GM19043 (cell line): ENCODE data around the gene URM1.

Experiments used
- ATAC-seq: cut with Tn5 transposase; IDR thresholded peaks from one replicate; pipeline ENCODE4 v1.9.1; 2021; ENCODE audit warnings: low read depth; ENCODE audit not compliant: unreplicated experiment

The URM1 gene

DNA sequence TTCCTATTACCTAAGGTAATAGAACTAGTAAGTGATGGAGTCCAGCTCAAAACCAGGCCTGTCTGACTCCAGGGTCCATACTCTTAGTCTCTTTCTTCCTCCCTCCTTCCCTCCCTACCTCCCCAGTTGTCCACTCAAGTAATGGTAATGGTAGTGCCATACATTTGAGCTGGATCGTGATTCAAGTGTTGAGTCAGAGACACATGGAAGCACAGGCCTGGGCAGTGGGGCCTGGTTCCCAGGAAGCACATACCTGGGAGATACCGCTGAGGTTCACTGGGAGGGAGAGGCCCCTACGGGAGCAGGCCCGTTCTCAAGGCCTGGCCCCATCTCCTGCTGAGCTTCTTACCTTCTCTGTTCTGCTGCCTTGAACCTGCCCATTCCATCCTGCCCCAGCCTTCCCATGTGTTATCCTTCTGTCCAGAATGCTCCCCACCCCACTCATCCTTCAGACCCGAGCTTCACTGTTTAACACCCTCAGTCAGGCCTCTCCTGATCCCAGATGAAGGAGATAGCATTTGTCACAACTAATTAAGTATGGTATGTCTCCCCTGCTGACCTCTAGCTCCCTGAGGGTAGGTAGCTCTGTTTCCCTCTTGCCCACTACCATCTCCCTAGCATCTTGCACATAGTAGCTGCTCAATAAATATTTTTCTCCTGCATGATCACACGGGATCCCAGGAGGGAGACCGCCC is 13.8 kb downstream of the URM1 start:
- no peak for ATAC-seq

DNA sequence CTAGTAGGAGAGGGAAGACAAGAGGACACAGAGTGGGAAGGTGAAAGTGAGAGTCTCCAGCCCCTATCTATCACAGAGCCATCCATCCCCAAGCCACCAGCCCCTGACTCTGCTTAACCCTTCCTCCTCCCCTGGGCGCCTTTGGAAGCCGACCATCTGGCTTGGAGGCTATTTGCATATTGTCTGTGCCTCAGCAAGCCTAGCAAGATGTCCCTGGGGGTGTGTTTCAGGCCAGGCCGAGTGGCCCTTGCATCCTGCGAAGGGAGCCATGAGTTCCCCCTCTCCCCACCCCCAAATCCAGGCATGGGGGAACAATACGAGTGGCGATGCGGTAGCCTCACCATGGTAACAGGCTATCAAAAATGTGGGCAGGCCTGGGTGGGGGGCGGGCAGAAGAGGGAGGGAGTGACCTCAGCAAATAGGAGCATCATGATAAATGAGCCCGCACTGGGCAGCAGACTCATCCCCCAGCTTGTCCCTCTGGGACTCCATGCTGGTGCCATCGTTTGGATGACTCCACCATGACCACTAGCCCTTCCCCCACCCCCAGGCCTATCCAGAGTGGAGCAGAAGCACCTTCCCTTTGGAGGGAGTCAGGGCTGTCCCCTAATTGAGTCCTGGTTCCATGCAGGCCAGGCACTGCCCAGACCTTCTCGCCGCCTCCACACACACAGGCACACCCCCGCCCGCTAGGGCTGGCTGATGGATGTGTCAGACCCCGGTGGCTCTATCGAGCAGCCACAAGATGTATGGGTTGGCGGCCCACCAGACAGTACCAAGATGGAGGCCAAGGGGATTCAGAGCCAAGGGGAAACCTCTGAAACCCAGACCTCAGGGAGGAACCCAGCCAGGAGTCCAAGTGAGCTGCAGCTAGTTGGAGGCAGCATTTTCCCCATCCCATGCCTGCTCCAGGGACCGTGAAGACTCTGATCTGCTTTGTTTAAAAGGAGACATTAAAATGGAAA is 14.6 kb downstream of the URM1 start:
- ATAC-seq = no peak

DNA sequence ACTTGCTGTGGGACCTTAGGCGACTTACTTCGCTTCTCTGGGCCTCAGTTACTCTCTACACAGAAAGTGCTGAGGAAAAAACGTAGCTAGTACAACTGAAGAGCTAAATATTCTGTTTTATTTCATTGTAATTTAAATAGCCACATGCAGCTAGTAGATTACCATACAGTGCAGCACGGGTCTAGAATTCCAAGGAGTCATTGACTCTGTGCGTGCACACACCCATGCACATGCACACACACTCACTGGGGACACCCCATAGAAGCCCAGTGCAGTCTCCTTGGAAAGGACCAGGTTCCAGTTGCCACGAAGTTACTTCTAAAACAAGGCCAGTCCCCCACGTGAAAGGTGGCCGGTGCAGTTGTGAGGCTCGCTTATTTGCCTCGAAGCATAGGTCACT is 17.0 kb downstream of the URM1 start:
- no peak for ATAC-seq

DNA sequence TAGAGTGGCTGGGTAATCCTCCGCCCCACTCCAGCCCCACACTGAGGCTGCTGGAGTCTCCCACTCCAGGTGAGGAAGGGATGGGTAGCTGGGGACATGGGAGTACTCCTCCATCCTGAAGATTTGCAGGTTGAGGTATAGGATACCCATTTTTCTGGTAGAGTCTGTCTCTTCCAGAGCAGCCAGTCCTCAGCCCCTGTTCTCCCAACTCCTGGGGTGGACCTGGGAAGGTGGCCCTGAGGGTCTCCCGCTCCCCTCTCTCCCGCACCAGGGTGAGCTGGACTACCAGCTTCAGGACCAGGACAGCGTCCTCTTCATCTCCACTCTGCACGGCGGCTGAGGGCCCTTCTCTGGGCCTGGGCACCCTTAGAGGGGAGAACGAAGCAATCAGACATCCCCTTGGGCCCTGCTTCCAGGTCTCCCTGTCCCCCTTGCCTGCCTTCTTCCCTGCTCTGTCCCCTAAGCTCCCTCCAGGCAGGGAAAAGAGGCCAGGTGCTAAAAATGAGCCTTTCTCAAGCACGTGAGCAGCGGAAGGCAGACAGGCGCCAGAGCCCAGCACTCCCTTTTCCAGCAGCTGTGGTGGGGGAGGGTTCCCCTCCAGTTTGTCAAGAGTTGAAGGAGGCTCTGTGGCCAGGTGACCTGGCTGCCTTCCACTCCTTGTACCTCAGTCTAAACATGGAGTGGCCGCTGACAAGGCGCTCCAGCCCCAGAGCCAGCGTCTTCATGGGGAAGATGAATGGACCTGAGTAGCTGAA is 18.4 kb downstream of the URM1 start:
- no peak for ATAC-seq

DNA sequence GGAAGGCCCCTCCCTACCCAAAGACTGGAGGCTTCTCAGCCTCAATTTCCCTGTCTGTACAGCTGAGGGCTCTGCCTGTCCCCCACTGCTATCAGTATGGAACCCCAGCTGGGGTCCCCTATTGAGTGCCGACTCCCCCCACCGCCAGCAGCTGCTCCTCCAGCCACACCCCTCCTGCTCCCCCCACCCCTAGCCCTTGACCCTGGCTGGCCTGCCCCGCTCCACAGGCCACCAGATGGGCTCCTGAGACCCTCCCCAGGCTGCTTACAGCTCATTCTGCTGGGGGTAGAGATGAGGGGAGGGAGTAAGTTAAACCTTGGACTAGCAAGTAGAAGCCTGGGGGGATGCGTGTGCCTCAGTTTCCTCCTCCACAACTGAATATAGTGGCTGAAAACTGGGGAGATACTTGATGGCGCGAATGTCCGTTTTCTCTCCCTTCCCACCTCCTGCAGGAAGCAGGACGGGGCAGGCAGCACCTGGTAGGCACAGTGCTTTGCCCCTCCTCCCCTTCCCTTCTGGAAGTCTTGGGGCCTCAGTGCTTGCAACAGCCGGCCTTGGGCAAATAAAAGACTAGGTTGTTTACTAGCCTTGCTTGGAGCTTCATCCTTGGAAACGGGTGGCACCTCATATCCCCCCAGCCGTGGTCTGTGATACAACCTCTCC is 19.1 kb downstream of the URM1 start:
- ATAC-seq = no peak

DNA sequence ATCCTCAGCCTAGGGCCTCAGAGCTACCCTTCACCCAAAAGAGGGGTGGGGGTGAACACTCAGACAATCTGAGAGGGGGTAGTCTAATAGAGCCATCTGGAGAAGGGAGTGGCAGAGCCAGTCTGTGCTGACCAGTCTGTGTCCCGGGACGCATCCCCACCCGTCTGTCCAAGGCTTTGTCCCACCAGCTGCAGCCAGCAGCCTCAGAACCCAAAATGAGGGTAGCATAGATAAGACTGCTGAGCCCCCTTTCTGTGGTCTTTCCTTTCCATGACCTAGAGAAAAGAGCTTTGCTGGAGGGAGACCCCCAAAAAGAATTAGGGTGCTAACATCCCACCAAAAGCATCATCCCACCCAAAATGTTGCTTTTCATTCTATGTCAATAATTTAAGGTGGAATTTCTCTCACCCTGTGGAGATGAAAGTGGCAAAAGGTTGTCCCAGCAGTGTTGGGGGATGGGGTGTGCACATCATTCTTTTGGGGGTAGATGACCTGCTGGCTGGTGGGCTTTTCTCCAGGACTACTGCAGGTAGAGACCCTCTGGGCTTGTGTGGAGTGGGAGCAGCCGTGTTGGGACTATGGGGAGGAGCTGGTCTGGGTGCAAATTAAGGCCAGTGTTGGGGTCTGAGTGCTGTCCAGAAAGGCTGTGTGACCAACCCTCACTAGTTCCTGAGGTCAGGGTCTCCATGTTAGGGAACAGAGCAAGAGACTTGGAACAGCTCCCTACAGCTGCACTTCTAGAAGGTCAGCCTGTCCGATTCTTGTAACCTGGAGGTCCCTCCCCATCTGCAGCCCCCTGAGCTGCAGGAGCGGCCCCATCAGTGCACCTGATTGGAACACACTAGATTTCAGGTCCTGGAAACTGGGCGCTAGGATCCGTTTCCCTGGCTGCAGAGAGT is 19.9 kb downstream of the URM1 start:
- ATAC-seq = no peak

DNA sequence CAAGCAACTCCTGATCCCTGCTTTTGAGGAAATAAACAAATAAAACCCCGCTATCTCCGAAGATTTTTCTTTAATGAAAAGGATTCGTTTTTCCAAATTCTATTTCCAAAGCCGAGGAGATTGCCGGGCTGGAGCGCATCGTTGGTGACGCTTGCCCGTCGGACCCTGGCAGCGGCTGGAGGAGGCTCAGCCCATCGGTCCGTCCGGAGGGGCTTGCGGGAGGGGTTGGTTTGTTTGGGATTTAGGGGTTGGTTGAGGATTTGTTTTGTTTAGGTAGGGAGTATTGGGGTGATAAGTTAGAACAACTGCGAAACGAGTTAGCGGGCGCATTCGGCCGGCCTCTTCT is 20.8 kb downstream of the URM1 start:
- ATAC-seq = no peak

DNA sequence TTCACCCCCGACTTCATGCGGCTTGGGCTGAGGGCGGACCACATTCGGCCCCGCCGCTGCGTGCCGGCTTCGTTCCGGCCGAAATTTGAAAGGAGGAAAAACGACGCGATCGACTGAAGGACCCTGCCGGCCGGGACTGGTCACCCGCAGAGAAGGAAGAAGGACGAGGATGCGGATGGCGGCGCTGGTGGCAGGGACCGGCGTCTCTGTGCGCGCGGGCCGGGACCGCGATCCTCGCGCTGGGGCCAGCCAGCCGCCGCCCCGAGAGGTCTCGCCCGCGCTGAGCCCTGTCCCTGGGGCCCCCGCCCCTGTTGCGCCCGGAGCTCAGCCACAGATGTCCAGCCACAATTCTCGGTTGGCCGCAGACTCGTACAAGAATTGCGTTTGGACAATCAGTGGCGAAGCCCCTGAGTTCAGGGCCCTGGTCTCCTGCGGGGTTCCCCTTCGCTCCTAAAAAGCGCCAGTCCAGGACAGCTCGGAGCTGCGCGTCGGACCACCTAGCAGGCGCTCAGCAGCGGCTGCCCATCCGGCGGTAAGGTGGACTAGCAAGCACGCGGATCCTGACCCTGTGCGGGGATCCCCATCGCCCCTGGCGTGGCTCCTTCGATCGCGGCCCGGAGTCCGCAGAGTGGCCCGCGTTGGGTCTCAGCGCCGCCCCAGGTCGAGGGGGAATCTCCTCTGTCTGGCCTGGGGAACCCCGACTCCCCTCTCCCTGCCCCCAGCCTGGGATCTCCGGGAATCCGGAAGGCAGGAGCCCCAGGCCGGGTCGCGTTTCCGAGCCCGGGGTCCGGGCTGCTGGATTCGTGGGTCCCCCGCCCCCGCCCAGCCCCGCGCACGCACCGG is 21.3 kb downstream of the URM1 start:
- no peak for ATAC-seq

DNA sequence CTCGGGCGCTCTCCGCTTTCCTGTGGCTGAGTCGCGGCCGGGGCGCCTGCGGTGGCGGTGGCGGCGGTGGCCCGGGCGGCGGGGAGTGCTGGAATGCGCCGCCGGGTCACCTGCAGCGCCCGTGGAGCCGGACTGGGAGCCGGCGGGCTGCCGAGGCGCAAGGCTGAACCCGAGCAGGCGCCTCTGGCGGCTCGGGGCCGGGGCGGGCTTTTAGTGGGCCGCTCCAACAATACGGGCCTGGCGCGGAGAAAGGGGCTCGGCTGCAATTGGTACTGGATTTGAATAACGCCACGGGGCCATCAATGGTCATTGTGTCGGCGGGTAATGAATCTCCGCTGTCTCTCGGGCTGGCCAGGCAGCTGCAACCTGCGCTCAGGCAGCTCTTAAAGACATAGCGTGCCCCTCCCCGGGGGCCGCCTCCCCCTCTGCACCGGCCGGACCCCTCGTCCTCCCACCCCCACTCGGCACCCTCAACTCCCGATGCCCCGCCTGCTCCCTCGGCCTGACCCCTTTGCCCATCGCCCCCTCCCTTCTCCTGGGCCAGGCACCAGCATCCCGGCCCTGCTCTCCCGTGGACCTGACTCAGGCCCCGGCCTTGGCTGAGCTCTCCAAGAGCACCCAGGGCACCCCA is 22.1 kb downstream of the URM1 start:
- no peak for ATAC-seq

DNA sequence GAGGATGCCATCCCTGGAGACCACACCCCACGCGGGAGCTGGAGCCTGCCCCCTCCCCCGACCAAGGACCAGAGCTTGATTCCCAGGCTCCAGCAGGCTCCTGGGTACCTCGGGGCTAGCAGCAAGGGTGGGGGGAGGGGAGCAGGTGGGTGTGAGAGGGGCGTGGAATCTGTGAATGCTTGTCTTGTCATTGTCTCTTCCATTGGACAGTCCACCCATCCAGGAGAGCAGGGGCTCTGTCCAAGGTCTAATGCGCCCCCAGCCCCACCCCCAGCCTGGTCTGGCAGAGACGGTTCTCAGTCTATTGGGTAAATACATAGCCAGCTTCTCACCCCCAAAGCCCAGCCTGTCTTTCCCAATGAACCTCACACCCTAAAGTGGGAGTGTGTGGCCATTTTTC is 22.8 kb downstream of the URM1 start:
- no peak for ATAC-seq

DNA sequence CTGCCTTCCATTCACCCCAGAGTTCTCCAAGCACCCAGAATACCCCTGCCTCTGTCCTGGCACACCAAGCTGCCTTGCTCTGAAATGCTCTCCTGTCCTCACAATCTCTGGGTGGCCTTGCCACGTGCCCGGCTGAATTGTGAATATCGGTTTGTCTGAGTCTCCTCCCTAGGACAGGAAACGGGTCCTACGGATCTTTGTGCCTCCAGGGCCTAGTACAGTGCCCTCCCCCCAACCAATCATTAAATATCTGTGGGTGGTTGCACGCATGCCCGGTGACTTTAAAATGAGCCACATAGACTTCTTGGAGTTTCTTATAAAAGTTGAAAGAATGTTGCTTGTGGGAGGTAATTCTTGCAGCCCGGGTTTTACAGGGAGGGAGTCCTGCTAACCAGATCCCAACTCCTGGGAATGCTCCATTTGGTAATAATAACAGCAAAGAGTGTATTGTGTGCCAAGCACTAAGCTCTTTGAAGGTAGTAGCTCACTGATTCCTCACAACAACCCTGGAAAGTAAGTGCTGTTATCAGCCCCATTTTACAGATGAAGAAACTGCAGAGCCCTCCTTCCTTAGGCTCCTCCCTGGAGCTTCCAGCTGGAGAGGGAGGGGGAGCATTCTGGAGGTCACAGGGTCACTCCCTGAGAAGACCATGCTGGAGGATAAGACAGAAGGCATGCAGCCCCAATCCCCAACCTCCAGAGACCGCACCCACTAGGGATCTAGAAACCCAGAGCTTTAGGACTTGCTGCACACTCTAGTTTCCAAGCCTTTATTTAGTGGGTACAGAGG is 23.4 kb downstream of the URM1 start:
- no peak for ATAC-seq

DNA sequence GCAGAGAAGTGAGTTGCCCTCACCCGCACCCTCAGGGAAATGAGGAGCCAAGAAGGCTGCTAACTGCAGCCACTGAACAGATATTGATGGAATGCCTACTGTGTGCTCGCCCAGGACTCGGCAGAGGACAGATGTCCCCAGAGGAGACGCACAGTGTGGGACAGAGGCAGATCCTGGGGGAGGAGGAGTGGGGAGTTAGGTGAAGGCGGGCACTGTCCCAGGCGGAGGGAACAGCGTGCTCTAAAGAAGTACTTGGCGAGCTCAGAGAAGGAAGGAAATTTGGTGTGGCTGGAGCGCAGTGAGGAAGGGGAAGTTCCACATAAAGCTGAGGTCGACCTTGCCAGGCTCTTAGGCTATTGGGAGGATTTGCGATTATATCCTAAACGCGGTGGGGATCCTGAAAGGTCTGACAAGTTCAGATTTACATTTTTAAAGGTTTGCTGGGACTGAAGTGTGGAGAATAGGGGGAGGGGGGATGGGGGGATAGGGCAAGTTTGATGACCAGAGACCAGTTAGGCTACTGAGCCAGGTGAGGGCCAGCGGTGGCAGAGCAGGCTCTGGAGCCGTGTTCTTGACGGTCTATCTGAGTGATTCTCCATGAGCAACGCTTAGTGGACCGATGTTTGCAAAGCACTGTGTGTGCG is 25.9 kb downstream of the URM1 start:
- no peak for ATAC-seq

DNA sequence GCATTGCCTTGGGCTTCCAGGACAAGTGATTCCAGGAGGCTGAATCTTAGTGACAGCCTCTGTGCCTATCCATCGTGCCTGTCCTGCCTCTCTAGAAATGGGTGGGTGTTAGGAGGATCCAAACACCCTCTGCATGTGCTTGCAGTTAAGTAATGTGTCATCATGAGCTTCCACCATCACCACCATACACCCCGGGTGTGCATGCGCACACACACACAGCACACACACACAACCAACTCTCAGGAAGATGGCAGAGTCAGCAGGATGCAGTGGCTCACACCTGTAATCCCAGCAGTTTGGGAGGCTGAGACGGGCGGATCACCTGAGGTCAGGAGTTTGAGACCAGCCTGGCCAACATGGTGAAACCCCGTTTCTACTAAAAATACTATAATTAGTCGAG is 26.7 kb downstream of the URM1 start:
- ATAC-seq = no peak

DNA sequence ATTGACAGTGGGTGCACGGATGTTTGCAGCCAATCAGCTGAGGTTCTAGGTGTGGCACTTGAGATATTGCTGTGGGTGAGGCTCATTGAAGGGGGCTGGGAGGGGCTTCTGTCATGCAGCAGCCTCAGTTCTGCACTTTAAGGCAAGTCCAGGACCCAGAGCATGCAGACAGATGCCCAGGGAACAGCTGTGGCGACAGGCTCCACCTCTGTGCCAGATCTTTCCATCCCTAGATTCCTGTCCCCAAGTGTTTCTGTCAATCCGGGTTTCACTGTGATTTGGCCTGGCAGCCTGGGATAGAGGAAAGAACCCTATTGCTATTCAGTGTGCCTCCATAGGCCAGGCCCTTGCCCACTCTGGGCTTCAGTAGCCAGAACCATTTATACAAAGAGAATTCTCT is 28.7 kb downstream of the URM1 start:
- ATAC-seq = no peak

DNA sequence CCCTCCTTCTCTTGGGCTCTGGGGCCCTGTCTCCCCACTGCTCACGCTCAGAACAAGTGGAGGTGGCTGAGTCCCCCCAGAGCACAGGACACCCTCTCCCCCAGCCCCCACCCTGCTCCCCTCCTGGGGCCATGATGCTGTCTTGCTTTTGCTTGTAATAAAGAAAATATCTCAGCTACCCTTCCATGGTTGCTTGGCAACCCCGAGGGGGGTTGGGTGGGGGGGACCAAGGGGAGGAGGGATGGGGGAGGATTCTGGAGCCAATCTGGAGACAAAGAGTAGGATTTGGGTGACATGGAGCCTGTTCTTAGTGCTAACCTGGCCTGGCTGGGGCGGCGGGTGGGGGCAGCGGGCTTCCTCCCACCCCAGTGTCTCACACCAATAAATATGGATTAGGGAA is 33.4 kb downstream of the URM1 start:
- no peak for ATAC-seq

DNA sequence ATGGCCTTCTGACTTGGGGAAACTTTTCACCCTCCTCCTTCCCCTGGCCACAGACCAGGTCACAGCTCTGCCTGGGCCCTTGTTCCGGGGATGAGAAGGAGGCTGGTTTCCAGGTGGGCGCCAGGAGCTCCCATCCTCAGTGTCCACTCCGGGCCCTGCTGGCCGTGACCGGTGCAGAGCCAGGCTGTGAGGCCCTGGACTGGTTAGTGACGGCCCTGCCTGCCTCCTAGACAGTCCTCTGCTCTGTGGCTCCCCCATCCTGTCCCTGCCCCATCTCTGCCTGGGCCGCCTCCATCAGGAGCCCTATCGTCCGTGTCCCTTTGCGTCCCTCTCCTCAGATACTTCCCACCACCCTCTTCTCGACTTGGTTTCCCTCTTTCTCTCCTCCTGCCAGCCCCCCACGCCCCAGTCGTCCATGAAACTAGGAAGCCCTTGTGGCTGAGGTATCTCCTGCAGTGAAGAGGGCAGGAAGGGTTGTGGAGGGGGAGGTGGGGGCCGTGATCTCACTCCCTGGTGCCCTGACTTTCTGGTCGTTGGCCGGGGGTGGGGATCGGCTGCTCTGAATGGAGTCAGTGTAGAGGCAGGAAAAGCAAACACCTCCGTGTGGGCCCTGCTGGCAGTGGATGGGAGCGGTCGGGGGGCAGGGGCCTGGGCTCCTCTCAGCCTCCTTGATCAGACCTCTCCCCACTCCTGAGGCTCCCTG is 34.1 kb downstream of the URM1 start:
- no peak for ATAC-seq

DNA sequence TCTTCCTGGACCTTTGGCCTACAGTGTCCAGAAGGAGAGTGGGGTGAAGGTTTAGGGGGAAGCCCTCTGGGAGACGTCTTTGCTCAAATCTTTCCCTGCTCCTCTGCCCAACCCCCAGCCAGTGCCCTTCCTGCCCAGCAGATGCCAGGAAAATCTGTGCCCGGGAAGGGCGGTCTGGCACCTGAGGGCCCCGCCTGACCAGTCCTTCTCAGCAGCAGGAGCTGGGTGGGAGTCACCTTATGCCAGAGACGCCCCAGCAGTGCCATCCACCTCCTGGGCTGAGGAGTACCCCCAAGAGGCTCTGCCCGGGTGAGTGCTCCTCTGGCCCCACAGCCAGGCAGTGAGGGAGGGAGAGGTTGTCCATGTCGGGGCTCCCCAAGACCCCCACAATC is 34.6 kb downstream of the URM1 start:
- ATAC-seq = no peak
